MM.1S (cell line): Measurements from ENCODE around the gene STRN3.

Experiments used
- EZH2 ChIP-seq: fragments of 300-600 bp; sonication (generic); optimal IDR thresholded peaks from 2 replicates; pipeline ENCODE3; 2017; ENCODE audit warnings: low read depth, mild to moderate bottlenecking, antibody characterized with exemption, low read length, mixed read lengths
- TF ChIP-seq, protein P1 (sequence below): fragments of 300-600 bp; sonication (generic); IDR thresholded peaks from 2 replicates; pipeline ENCODE4 v1.5.1; 2016; ENCODE audit warnings: antibody characterized with exemption, low read length, mixed read lengths

GRCh38 chr14:30848449-30849240, 177.5 kb downstream of the STRN3 start:
- TF ChIP-seq, protein P1, sequence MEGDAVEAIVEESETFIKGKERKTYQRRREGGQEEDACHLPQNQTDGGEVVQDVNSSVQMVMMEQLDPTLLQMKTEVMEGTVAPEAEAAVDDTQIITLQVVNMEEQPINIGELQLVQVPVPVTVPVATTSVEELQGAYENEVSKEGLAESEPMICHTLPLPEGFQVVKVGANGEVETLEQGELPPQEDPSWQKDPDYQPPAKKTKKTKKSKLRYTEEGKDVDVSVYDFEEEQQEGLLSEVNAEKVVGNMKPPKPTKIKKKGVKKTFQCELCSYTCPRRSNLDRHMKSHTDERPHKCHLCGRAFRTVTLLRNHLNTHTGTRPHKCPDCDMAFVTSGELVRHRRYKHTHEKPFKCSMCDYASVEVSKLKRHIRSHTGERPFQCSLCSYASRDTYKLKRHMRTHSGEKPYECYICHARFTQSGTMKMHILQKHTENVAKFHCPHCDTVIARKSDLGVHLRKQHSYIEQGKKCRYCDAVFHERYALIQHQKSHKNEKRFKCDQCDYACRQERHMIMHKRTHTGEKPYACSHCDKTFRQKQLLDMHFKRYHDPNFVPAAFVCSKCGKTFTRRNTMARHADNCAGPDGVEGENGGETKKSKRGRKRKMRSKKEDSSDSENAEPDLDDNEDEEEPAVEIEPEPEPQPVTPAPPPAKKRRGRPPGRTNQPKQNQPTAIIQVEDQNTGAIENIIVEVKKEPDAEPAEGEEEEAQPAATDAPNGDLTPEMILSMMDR = no peak
- TF ChIP-seq EZH2 = no peak
